ENCODE results near the gene ZFC3H1. TPM values are rescaled to one million over a fixed set of nuclear protein-coding genes. Genes with fewer than 3 reads are reported as not detected.

ZFC3H1 gene
- total and polyA plus RNA-seq, 9 of the 15 experiments (the other 6 are each of a cell fraction or from before 2014, with no cell fraction given): 14.8 to 80.5 (median 22.1) TPM

DNA sequence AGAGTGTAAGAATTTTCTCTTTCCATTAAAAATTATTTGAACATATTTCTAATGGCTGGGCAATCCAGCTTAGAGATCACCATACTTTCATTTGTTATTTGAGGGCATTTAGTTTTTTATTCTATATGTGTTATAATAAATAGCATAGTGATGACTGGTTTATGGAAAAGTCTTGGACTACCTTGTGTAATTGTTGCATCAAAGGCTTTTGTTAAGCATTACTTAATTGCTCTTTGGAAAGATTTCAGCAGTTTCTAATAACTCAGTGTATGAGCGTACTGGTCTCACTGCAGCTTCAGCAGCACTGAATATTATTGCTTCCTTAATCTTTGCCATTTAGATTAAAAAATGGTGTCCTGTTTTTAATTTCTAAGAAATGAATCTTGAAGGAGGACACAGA lies 45.0 kb upstream of the ZFC3H1 start (continued):
- no peak for TF ChIP-seq LCOR (CRISPR knock-in tag; IDR thresholded peaks at IDR 0.05)

DNA sequence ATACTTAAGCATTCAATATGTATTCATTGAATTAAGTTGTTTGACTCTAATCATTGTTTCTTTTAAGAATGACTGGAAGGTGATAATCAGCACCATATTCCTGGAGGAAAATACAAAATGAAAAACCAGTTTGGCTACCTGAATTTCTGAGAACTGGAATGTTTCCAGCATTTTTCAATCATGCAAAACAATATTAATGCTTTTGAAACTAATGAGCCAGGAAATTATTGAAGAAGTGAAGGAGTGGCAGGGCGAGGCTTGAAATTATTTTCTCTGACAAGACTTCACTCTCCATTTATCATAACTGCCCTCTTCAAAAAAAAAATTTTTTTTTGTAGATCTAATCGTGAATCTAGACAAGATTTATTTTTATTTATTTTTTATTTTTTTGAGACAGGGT lies 41.3 kb upstream of the ZFC3H1 start:
- BruUV-seq (replicated peaks): no TSS peak
- POLR2A ChIA-PET: interaction anchor here (0.6 kb wide), 1 partner anchor 128 kb away, joined by 4 read pairs; no protein-coding TSS in a partner anchor
- H3K9ac ChIP-seq (ENCODE audit: insufficient read depth in 1 of 2, low read depth in 2 of 2, low read length in 2 of 2): no peak overlapping the region
- WGBS (ENCODE audit: insufficient coverage, low coverage, missing lambda C conversion rate): 63% methylated on average over 2 of the region's 2 CpGs
- H3K27ac ChIP-seq (ENCODE audit: extremely low read depth, low read depth, low read length): no peak overlapping the region
- CTCF ChIA-PET (ENCODE audit: low intra/inter-chr PET ratio): no interaction called here
- TF ChIP-seq ZBTB1 (CRISPR knock-in tag; IDR thresholded peaks at IDR 0.05; ENCODE audit: borderline replicate concordance, low read depth) (no peak), ZNF696 (CRISPR knock-in tag; conservative IDR thresholded peaks at IDR 0.05) (no peak), PCBP1 (IDR thresholded peaks at IDR 0.05; ENCODE audit: low read depth, low read length, poor library complexity, severe bottlenecking) (no peak), PRPF4 (IDR thresholded peaks at IDR 0.05; ENCODE audit: insufficient read depth, low read depth, low read length, poor library complexity, severe bottlenecking) (no peak), SRSF3 (IDR thresholded peaks at IDR 0.05; ENCODE audit: insufficient read depth, low read length) (no peak)
- H2AFZ ChIP-seq (ENCODE audit: low read depth, low read length): no peak overlapping the region
- in situ Hi-C loops (cut with MboI): no loop called here
- no peaks in the 10 kb centered on the region for H3K9me3 ChIP-seq (replicated peaks; ENCODE audit: control insufficient read depth, insufficient read depth, low read depth, low read length)
- FAIRE-seq (no peak), ATAC-seq (no peak), DNase-seq (ENCODE audit: extremely low read depth in 1 of 4, low spot score in 3 of 4) (no peak)
- intact Hi-C loops (cut with micrococcal nuclease): no loop called here
- no peaks in the 10 kb centered on the region for H3K79me2 ChIP-seq (ENCODE audit: control insufficient read depth, insufficient read depth, low read length)
- H4K20me1 ChIP-seq (replicated peaks; ENCODE audit: control insufficient read depth, insufficient read depth, low read length): no peaks in the 10 kb centered on the region
- H3K27me3 ChIP-seq (ENCODE audit: control insufficient read depth in 2 of 2, insufficient read depth in 2 of 2, low read length in 2 of 2): no peaks in the 10 kb centered on the region
- H3K9me1 ChIP-seq (ENCODE audit: control insufficient read depth, insufficient read depth, low read length): no peaks in the 10 kb centered on the region
- H3K4me1 ChIP-seq (replicated peaks in 1 of 2; ENCODE audit: control insufficient read depth in 2 of 2, insufficient read depth in 2 of 2, low read length in 2 of 2): no peaks in the 10 kb centered on the region; a peak in 2 of 5 replicates
- no peaks in the 10 kb centered on the region; the same call in 2 of the 3 replicates for H3K36me3 ChIP-seq (ENCODE audit: control insufficient read depth, insufficient read depth, low read length)
- H3K4me2 ChIP-seq (ENCODE audit: insufficient read depth, low read length): no peak overlapping the region
- no peak overlapping the region for H3K4me3 ChIP-seq

Data from K562 (cell line).